ELF-1 (cell line): ENCODE measurements around the gene FMOD.

Experiments
- DNase-seq: peaks from one replicate; pipeline ENCODE4 v3.0.0-alpha.2; 2016; ENCODE audit warnings: low read depth, low spot score

FMOD gene

GRCh38 chr1:203351037-203351625 is at the start of gene FMOD:
Gene FMOD, minus strand, starts transcription at chr1:203351122. Its CDS starts 2,852 bp downstream, at chr1:203348270.
- DNase-seq = peak; percentile 37

- no peak for DNase-seq
These were observed 45.8 kb upstream of the FMOD start for GRCh38 chr1:203396595-203397194.

- DNase-seq = no peak
These were observed 44.8 kb upstream of the FMOD start for GRCh38 chr1:203395751-203396150.

GRCh38 chr1:203390298-203390697 is 39.4 kb upstream of the FMOD start:
- DNase-seq = no peak

- DNase-seq = no peak
These were observed 37.8 kb upstream of the FMOD start for GRCh38 chr1:203388683-203389082.

- no peak for DNase-seq
These were observed 31.1 kb upstream of the FMOD start for GRCh38 chr1:203382026-203382425.

- no peak for DNase-seq
These were observed 30.3 kb upstream of the FMOD start for GRCh38 chr1:203381151-203381751.

- no peak for DNase-seq
These were observed 29.7 kb upstream of the FMOD start for GRCh38 chr1:203380420-203381150.

GRCh38 chr1:203379825-203380224 is 28.9 kb upstream of the FMOD start:
- DNase-seq = no peak

- no peak for DNase-seq
These were observed 27.8 kb upstream of the FMOD start for GRCh38 chr1:203378556-203379245.

- DNase-seq = no peak
These were observed 23.1 kb upstream of the FMOD start for GRCh38 chr1:203373991-203374390.

GRCh38 chr1:203373002-203373401 is 22.1 kb upstream of the FMOD start:
- no peak for DNase-seq

GRCh38 chr1:203371288-203371687 is 20.4 kb upstream of the FMOD start:
- DNase-seq = no peak

- DNase-seq = no peak
These were observed 18.7 kb upstream of the FMOD start for GRCh38 chr1:203369666-203370065.

- peak; percentile 36 for DNase-seq
These were observed 17.9 kb upstream of the FMOD start for GRCh38 chr1:203368624-203369451.

- DNase-seq = no peak
These were observed 16.1 kb upstream of the FMOD start for GRCh38 chr1:203367057-203367456.

GRCh38 chr1:203366476-203366875 is 15.6 kb upstream of the FMOD start:
- no peak for DNase-seq

GRCh38 chr1:203364806-203365205 is 13.9 kb upstream of the FMOD start:
- no peak for DNase-seq

- peak; percentile 94 for DNase-seq
These were observed 13.3 kb upstream of the FMOD start for GRCh38 chr1:203364094-203364801.

GRCh38 chr1:203362720-203363025 is 11.8 kb upstream of the FMOD start:
- no peak for DNase-seq
